GM12878 (cell line): Measurements from ENCODE around the gene DYTN. TPM values are rescaled to one million over a fixed set of nuclear protein-coding genes. Genes with fewer than 3 reads are reported as not detected.

Experiments
- ATAC-seq: fragments of 200-7000 bp; cut with Tn5 transposase; 3 replicates; pipeline ENCODE4 v1.9.1; 2020; ENCODE audit warnings: mild to moderate bottlenecking, moderate library complexity
- BruUV-seq: library from RNA; stranded (reverse); fragments of 400-500 nt; replicated peaks from 2 replicates; lab custom pipeline; 2021; lab: Mats Ljungman, UMichigan
- CTCF ChIA-PET: fragments of 300-600 bp; sonication (Branson Sonifier 250); formaldehyde crosslinking; extraction: SDS; loops from one replicate; lab custom pipeline; 2021; ENCODE audit warnings: inconsistent platforms; lab: Yijun Ruan, JAX
- POLR2A ChIA-PET: fragments of 350-600 bp; formaldehyde crosslinking; extraction: SDS; loops from one replicate; lab custom pipeline; 2021; ENCODE audit warnings: inconsistent platforms; lab: Charles Lee
- RAD21 ChIA-PET: fragments of 300-600 bp; sonication (Branson Sonifier 250); formaldehyde crosslinking; loops from one replicate; lab custom pipeline; 2023; ENCODE audit warnings: antibody characterized with exemption; ENCODE audit not compliant: unreplicated experiment; lab: Charles Lee
- SMC1A ChIA-PET: fragments of 300-600 bp; sonication (Branson Sonifier 250); formaldehyde crosslinking; loops from one replicate; lab custom pipeline; 2023; ENCODE audit not compliant: unreplicated experiment, uncharacterized antibody; lab: Charles Lee
- DNase-seq: peaks from one replicate; pipeline ENCODE4 v3.0.0-alpha.2; 2011; ENCODE audit warnings: low read depth, low spot score
- FAIRE-seq: peaks from 3 replicates; lab custom pipeline; 2011; peaks lifted over from hg19 to GRCh38; lab: Jason Lieb, UNC
- H2AFZ ChIP-seq: 2 replicates; pipeline ENCODE4 v1.6.0; 2011; ENCODE audit warnings: low read depth, low read length, control low read depth; ENCODE audit not compliant: control insufficient read depth
- H3K27ac ChIP-seq: 2 replicates; pipeline ENCODE4 v1.5.1; 2011; ENCODE audit warnings: control low read depth; ENCODE audit not compliant: control insufficient read depth, insufficient read depth
- H3K27me3 ChIP-seq, 2 experiments: replicated peaks in 1 of 2; 2 replicates each; pipeline versions ENCODE4 v1.6.0 to v1.6.1; 2011; ENCODE audit warnings: low read length in 1 of 2; ENCODE audit not compliant: control insufficient read depth in 2 of 2, insufficient read depth in 2 of 2
- H3K36me3 ChIP-seq, 2 experiments: 2 replicates each; pipeline ENCODE4 v1.5.1; 2011; ENCODE audit warnings: low read length in 1 of 2; ENCODE audit not compliant: control insufficient read depth in 2 of 2, insufficient read depth in 2 of 2
- H3K4me1 ChIP-seq: 2 replicates; pipeline ENCODE4 v1.6.1; 2011; ENCODE audit warnings: mild to moderate bottlenecking, low read length, moderate library complexity, mixed read lengths; ENCODE audit not compliant: control insufficient read depth, insufficient read depth
- H3K4me2 ChIP-seq: 2 replicates; pipeline ENCODE4 v1.6.0; 2011; ENCODE audit warnings: control low read depth; ENCODE audit not compliant: control insufficient read depth, insufficient read depth
- H3K4me3 ChIP-seq: fragments of 200-600 bp; sonication (generic); 2 replicates; pipeline ENCODE4 v1.5.1; 2016
- H3K79me2 ChIP-seq: 2 replicates; pipeline ENCODE4 v1.6.0; 2011; ENCODE audit warnings: low read length; ENCODE audit not compliant: control insufficient read depth, insufficient read depth
- H3K9ac ChIP-seq: 2 replicates; pipeline ENCODE4 v1.8.0; 2011; ENCODE audit warnings: low read length, control low read depth, mixed read lengths; ENCODE audit not compliant: control insufficient read depth, insufficient read depth
- H3K9me3 ChIP-seq: replicated peaks from 3 replicates; pipeline ENCODE4 v1.5.1; 2011; ENCODE audit warnings: mild to moderate bottlenecking, low read length; ENCODE audit not compliant: control insufficient read depth, insufficient read depth
- H4K20me1 ChIP-seq: 2 replicates; pipeline ENCODE4 v1.6.0; 2011; ENCODE audit not compliant: control insufficient read depth, insufficient read depth
- CREB1 ChIP-seq: IDR thresholded peaks from 2 replicates; pipeline ENCODE4 v1.6.1; 2012; ENCODE audit warnings: low read depth, mild to moderate bottlenecking, inconsistent platforms
- EGR1 ChIP-seq, 2 experiments: IDR thresholded peaks; 1 replicate in 1 of 2; 2 replicates in 1 of 2; pipeline ENCODE4 v1.6.1; 2011 to 2012; ENCODE audit warnings: low read depth in 2 of 2, low read length in 2 of 2, borderline replicate concordance in 1 of 2, mild to moderate bottlenecking in 1 of 2, moderate library complexity in 1 of 2
- GABPA ChIP-seq: IDR thresholded peaks from 2 replicates; pipeline ENCODE4 v1.6.1; 2014; ENCODE audit warnings: antibody characterized with exemption, low read depth, mild to moderate bottlenecking, inconsistent platforms
- HDGF ChIP-seq: fragments of 450-650 bp; IDR thresholded peaks from 2 replicates; pipeline ENCODE4 v1.6.1; 2016; ENCODE audit warnings: antibody characterized with exemption
- NR2F1 ChIP-seq: fragments of 450-650 bp; conservative IDR thresholded peaks from 2 replicates; pipeline ENCODE4 v1.6.1; 2017; ENCODE audit warnings: mild to moderate bottlenecking
- RELA ChIP-seq: fragments of 450-650 bp; IDR thresholded peaks from 2 replicates; pipeline ENCODE4 v1.8.0; 2014; ENCODE audit warnings: borderline replicate concordance; ENCODE audit not compliant: partially characterized antibody
- TCF7 ChIP-seq: IDR thresholded peaks from 2 replicates; pipeline ENCODE4 v1.6.1; 2014; ENCODE audit warnings: antibody characterized with exemption, borderline replicate concordance
- ZBTB11 ChIP-seq: fragments of 450-650 bp; formaldehyde crosslinking; IDR thresholded peaks from 2 replicates; pipeline ENCODE4 v1.5.0; 2022; ENCODE audit warnings: mild to moderate bottlenecking, missing genetic modification characterization
- WGBS: methylation state at CpG from one replicate; pipeline ENCODE4 v1.1.6; 2016; ENCODE audit warnings: low lambda C conversion rate; ENCODE audit not compliant: insufficient replicate concordance, insufficient coverage; ENCODE audit errors: missing lambda C conversion rate; 5-methylcytosine and 5-hydroxymethylcytosine counted together
- in situ Hi-C: fragments of 300-500 bp; cut with MboI; formaldehyde crosslinking; loops from 9 replicates; pipeline ENCODE4 v1.14.3; 2018; ENCODE audit warnings: mixed read lengths
- intact Hi-C: fragments of 100-400 bp; cut with micrococcal nuclease; formaldehyde crosslinking; loops from one replicate; pipeline ENCODE4 v1.14.2; 2022; ENCODE audit not compliant: unreplicated experiment
- polyA plus RNA-seq, 11 experiments: library from polyadenylated mRNA; depleted of rRNA in 4 of 11; unstranded in 6 of 11; stranded (reverse) in 5 of 11; fragments of >200 nt; fragmentation: Nextera tagmentation in 4 of 11; fragmentation: Illumina TruSeq in 1 of 11; extraction: Ambion mirVana in 4 of 11; extraction: Trizol in 1 of 11; gene quantifications; 1 replicate in 1 of 11; 2 replicates in 10 of 11; pipeline versions ENCODE4 v1.2.1 to v1.2.3, GENCODE V29; 2011 to 2016; ENCODE audit warnings: inconsistent platforms in 2 of 11, missing spikeins in 2 of 11, low read depth in 1 of 11
- total RNA-seq, 4 experiments: library from RNA; depleted of rRNA in 3 of 4; stranded (reverse); fragments of >200 nt in 3 of 4; fragmentation: Illumina TruSeq in 1 of 4; extraction: Trizol in 1 of 4; gene quantifications; 2 replicates each; pipeline versions ENCODE4 v1.2.1 to v1.2.3, GENCODE V29; 2013 to 2021

DYTN gene
- total and polyA plus RNA-seq, 10 of the 15 experiments (the other 5 are each of a cell fraction or from before 2014, with no cell fraction given) = 0.02 to 0.32 (median 0.09) TPM; not detected in 3

GRCh38 chr2:206647985-206648384, 70.2 kb downstream of the DYTN start:
- no TSS peak for BruUV-seq
- POLR2A ChIA-PET = no interaction called here
- Histone ChIP-seq H4K20me1 (no peaks in the 10 kb centered on the region), H3K4me3 (no peak overlapping the region), H3K4me2 (no peak overlapping the region), H3K79me2 (no peaks in the 10 kb centered on the region), H3K9ac (no peak overlapping the region), H2AFZ (no peak overlapping the region), H3K27ac (no peak overlapping the region), H3K9me3 (no peaks in the 10 kb centered on the region), H3K36me3 (no peaks in the 10 kb centered on the region), H3K27me3 (no peaks in the 10 kb centered on the region)
- RAD21 ChIA-PET = no interaction called here
- in situ Hi-C loops = no loop called here
- SMC1A ChIA-PET = no interaction called here
- DNase-seq = no peak
- no peak for ATAC-seq
- WGBS = 0% methylated on average over 1 of the region's 1 CpG
- CTCF ChIA-PET = interaction anchor here (0.6 kb wide), 1 partner anchor 31 kb away, joined by 3 read pairs; no protein-coding TSS in a partner anchor
- intact Hi-C loops = no loop called here
- FAIRE-seq = no peak
- TF ChIP-seq EGR1 (IDR thresholded peaks at IDR 0.05; ENCODE audit: borderline replicate concordance in 1 of 2, low read depth in 2 of 2, low read length in 2 of 2) (no peak), GABPA (no peak), CREB1 (no peak), ZBTB11 (CRISPR knock-in tag) (no peak), NR2F1 (no peak), TCF7 (no peak), RELA (no peak), HDGF (no peak)
- TF ChIP-seq, all 136 proteins: peak for 0
- H3K4me1 ChIP-seq = no peaks in the 10 kb centered on the region
